NCI-H2171 (cell line): ENCODE data around the gene TMEM94.

ENCODE experiments used
- DNase-seq: peaks from one replicate; lab custom pipeline; 2025; lab: John Stamatoyannopoulos, UW

The TMEM94 gene

DNA sequence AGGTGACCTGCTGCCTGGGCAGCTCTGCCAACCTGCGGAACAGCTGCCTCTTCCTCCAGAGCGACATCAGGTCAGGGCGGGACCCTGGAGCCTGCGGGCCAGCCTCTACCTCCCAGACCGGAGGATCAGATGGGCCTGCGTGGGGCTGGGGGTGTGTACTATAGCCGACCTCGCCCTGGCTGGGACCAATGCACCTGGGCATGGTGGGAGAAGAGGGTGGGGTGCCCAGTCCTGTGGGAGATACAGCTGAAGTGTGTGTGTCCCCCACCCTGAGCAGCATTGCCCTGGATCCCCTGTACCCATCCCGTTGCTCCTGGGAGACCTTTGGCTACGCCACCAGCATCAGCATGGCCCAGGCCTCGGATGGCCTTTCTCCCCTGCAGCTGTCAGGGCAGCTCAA is 39.6 kb downstream of the TMEM94 start:
- no peak for DNase-seq

DNA sequence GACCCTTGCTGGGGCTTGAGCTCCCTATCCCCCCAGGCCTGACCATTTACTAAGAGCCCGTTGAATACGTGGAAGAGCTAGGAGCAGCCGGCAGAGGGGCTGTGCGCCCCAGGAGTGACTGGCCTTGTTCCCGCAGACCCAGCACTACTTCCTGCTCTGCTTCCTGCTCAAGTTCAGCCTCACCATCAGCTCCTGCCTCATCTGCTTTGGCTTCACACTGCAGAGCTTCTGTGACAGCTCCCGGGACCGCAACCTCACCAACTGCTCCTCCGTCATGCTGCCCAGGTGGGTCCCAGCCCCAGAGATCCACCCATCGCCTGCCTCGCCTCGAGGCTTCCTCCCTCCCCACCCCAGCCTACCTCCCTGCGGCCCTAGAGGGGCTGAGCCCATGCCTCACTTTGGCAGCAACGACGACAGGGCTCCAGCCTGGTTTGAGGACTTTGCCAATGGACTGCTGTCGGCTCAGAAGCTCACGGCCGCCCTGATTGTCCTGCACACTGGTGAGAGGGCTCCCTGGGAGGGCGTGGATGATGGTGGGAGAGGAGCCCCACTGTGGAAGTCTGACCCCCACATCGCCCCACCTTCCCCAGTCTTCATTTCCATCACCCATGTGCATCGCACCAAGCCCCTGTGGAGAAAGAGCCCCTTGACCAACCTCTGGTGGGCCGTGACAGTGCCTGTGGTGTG is 41.7 kb downstream of the TMEM94 start:
- DNase-seq = no peak

DNA sequence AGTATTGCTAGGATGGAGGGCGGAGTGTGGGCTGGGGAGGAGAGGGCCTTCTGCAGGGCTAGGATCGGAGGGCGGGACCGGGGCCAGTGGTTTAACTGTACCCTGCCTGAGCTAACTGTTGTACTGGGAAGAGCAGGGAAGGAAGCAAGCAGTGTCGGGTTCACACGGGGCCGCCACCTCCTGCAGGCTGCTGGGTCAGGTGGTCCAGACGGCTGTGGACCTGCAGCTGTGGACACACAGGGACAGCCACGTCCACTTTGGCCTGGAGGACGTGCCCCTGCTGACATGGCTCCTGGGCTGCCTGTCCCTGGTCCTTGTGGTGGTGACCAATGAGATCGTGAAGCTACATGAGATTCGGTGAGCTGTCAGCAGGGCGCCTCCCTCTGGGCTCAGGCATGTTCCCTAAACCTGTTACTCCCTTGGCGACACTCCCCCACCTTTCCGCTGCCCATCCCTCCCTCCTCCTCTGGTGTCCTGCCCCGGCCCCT is 42.3 kb downstream of the TMEM94 start:
- DNase-seq = no peak

DNA sequence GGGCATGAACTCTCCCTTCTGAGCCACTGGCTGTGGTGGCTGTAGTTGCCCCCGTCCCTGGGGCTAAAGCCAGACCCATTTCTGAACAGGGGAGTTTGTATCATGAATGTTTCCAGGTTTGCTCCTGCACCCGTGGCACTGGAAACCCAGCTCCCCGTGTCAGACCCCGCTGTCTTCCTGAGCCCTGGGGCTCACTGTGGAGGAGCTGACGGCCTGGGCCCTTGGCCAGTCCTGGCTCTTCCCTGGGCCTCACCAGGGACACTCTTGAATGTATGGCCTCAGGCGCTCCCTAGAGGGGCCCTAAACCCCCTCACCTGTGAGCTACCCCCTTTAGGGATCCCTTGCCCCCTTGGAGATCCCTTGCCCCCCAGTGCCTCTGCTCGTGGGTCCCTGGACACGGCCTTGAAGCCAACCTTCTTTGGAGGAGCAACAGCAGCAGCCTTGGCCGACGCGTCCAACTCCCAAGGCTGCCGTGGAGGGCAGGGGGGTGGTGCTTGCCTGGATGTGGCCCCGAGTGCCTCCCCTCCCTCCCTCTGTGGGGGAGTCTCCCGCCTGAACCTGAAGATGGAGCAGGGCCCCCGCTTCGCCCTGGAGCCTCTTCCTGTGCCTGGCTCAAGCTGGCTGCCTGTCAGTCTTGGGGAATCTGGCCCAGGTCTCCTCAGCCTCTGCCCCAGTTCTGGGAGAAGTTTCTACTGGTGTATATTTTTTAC is 43.0 kb downstream of the TMEM94 start:
- no peak for DNase-seq

DNA sequence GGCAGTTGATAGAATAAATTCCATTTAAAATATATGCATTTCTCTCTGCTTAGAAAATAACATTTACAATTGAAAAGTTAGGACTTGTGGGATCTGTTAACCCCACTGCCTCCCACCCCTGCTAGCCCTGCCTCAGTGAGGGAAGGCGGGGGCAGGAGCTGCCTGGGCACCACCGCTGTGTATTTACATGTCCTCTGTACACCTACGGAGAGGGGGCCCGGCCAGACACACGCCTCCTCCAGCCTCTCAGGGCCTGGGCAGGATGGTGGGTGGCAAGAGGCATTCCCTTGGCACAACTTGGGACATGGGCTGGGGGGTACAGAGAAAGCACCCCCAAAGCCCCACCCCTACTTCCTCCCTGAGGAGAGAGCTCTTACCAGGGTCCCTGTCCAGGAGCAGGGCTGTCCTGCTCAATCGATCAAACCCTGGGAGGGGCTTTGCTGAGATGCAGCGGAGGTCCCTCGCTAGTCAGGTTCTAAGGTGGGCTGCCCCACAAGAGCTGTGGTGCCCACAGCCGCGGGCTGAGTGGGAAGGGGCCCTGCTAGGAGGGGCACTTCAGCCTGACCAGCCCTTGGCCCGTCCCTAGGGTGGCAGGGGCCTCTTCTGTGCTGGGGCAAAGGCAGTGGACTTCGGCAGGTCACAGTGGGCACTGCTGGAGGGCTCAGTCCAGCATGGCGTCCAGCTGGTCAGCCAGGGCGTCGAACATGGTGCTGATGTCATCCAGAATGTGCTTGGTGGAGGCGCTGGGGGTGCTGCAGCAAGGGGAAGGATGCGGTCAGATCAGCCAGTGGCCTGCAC is 44.2 kb downstream of the TMEM94 start:
- DNase-seq = no peak

DNA sequence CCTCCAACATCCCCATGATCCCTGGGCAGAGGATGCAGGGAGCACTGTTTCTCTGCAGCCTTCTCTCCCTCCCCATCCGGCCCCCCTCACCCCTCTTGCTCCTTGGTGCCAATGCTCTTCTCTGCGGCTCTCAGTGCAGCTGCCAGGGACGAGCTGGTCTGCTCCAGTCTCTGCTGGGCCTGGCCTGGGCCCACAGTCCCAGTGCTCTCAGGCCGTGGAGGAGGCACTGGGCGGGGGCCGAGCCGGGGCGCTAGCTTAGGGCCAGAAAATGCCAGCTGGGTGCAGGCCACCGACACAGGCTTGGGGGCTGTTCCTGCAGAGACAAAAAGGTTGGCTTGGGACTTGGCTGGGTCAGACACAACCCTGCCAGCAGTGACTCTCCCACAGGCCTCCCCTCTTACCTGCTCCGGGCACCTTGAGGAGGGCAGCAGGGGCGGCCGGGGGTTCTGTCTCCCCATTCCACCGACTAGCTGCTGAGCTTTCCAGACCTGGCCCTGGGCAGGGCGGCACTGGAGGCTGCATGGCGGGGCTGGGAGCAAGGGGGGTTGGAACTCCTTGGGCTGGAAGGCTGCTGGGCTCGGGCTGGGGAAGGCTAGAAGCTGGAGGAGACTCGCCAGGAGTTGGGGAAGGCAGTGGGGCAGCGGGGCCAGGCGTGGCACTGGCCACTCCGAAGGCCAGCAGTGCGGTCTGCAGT is 45.1 kb downstream of the TMEM94 start:
- DNase-seq = no peak

DNA sequence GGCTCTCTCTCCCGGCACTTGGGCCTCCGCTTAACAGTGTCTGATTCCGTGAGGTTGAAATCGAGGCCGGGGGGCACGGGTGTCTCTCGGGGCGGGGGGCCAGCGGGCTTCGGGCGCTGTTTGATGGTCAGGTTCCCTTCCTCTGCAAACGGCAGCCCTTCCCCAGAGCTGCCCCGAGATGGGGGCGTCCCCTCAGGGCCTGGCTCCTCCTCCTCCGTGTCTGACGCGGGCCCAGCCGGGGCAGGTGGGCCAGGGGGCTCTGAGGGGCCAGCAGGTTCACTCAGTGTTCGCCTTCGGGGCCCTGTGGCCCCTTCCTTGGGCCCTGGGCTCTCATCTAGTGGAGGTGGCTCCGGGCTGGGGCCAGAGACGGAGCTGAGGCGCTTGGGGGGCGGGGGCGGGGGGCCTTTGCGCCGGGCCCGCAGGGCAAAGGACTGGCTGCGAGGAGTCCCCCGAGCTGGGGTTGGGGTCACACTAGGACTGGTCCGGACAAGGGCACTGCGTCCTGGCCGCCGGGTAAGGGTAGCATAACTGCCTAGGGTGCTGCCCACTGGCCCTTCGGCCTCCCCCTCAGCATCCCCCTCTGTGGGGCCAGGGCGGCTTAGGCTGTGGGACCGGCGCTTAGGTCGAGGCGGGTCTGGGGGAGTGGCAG is 45.8 kb downstream of the TMEM94 start:
- no peak for DNase-seq

DNA sequence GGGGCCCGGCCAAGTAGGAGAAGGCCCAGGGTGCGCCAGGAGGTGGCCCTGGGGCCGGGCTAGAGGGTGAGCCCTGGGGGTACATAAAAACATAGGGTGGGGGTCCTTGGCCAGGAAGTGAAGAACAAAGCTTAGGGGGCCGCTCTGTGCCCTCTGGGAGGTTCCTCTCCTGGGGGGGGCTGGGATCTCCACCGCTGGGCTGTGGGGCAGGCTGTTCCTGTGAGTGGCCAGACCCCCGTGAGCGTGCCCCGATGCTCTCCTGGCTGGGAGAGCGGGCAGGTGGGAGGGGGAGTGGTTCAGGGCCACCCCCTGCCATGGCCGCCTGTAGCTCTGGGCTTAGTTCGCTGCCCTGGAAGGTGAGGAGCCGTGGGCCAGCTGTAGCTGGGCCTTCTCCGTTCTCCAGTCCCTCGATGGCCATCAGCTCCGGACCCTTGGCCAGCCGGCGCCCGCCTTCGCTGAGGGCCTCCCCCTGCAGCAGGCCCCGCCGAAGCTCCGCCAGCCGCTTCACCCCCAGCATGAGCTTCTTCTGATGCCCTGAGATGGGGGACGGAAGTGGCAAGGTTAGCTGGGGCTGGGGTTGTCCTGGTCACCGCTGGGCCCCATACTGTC is 46.4 kb downstream of the TMEM94 start:
- no peak for DNase-seq

DNA sequence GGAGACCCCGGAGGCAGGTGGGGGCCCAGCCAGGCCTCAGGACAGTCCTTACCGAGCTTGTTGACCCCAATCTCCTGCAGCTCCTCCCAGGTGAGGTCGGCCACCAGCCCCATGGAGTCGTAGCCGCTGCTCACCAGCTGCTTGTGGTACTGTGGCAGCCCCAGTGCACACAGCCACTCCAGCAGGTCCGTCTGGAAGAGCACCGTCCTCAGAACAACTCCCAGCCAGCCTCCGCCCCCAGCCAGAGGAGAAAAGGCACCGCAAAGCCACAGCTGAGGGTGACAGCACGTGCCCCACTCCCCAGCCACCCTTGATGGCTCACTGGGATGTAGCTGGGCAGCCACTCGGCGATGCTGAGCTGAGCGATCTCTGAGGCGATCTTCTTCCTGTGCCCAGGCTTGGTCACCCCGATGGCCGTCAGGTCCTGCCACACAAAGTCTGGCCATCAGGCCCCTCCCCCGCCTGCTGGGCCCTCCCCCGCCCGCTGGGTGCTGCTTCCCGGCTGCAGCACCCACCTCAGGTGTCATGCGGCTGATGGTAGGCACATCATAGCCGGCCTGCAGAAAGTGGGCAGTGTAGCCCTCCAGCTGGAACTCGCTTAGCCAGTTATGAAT is 47.0 kb downstream of the TMEM94 start:
- DNase-seq = no peak

DNA sequence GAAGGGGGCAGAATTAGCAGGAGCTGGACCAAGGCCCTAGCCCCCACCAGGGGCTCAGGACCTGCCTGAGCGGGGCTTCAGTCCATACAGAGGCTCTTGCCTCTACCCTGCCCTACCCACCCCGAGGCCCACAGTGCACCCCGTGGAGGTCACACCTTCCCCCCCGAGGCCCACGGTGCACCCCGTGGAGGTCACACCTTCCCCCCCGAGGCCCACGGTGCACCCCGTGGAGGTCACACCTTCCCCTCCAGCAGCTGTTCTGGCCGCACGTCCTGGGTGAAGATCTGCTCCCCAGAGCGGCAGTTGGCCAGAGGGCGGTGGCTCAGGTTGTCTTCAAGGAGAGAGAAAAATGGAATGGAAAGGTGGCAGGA is 47.5 kb downstream of the TMEM94 start:
- no peak for DNase-seq

DNA sequence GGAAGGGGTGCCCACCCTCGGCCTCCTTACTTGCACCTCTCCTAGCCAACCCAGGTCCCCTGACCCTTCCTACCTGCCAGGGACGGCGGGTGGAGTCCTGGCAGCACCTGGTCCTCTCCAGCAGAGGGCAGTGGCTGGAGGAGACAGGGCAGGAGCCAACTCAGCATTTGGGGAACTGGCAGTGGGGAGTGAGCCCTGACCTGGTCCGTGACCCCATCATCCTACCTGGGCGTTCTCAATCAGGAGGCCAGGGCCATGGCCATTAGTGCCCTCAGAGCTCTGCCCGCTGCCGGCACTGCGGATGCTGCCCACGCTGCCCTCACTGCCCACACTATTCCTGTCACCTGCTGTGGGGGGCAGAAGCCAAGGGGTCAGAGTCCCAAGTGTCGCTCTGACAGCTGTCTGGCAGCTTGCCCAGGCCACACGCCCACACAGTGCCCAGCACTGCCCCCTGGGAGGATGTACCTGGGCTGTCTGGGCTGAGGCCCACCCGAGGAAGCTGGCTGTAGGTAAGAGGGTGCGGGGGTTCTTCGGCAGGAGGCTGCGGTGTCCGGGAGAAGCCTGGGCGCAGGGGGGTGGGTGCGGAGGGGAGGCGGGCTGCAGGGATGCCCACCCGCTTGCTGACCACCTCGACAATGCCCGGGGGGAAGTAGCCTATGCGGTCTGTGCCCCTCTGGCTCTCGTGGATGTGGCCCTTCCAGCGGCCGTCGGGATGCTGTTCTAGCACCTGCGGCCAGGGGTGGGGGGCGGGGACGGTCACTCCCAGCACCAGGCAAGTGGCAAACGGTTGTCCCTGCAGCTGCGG is 48.1 kb downstream of the TMEM94 start:
- no peak for DNase-seq

DNA sequence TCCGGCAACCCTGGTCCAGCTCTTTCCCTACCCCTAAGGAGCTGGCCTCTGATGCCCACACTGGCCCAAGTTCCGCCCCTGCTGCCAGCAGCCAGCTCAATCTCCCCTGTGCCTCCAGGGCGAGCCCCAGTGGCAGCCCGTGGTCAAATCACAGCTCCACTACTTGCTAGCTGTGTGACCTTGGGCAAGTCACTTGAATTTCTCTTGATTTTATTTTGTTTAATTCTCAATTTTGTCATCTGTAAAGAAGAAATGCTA is 48.6 kb downstream of the TMEM94 start:
- DNase-seq = no peak

DNA sequence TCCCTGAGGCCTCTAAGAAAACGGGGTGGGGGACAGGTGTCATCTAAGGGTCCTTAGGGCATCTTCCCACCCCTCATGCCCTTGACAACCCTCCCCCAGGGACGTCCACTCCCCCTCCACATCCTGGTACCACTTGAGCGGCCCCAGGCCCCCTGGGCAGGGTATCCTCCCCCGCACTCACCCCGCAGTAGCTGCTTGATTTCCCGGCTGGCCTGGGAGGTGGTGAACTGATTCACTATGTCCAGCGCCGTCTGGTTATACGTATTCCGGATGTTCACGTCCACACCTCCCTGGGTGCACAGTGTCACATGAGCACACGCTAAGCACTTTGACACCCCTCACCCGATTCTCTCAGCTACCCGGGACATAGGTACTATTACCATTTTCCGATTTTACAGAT is 49.2 kb downstream of the TMEM94 start:
- no peak for DNase-seq

DNA sequence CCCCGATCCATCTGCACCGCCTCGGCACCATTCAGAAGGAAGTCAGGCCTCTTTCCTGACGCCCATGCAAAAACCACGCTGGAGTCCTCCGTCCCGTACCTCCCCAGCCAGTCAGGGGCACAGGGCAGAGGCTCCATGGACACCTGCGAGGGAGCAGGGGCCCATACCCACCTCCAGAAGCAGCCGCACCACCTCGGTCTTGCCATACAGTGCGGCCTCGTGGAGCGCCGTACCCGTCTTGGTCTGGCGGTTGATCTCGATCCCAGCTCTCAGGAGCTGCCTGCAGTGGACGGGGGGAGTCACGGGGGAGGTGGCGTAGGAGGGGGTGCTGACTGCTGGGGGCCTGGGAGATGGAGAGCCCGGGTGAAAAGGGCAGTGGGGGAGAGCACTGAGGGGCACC is 49.7 kb downstream of the TMEM94 start:
- DNase-seq = no peak

DNA sequence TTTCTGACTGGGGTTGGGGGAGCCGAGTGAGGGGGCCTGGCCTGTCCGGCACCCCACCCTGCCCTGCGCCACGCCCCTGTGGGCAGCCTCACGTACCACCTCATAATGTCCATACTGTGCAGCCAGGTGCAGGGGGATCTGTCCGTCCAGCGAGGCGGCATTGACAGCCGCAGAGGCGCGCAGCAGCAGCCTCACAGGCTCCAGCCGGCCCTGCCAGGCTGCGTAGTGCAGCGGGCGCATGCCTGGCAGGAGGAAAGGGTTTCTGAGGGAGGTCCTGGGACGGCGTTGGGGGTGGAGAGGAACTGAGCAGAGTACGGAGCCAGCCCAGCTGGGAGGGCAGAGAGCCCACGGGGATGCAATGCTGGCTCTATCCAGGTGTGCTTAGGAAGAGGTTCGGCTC is 50.5 kb downstream of the TMEM94 start:
- DNase-seq = no peak

DNA sequence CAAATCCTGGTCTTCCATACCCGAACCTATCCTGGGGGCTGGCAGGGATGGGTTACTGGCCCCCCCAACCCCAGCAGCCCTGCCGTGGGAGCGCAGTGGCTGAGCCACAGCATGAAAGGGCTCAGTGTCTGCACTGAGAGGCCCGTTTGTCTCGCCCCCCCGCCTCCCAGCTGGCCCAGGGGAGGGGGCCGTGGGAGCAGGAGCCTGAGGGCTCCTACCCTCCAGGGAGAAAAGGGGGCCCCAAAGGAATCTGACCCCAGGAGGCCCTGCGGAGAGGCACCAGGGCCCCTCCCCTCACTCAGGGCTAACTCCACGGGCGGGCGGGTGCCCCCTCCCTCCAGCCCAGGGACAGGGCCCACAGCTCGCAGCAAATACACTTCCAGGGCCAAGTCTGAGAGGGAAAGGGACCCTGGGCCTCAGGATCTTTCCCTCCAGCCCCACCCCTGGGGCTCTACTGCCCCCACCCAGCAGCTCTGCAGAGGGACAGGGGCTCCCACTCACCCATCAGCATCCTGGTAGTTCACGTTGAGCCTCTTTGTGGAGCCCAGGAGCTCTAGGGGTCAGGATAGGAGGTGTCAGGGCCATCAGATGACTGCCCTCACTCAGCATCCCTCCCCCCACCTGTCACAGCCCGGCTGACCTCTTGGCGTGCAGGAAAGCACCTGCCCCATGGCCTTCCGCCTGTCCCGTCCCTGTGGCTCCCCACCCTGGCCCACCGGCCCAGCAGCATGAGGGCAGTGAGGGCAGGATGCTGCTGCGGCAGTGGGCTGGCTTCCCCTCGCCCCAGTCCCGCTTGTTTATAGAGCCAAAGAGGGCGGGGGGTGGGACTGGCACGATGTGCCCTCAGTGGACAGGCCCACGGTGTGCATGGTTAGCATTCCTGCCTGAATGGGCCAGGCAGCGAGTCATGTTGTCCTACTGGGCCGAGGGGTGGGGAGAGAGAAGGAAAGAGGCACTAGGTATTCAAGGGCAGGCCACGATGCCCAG is 51.6 kb downstream of the TMEM94 start:
- no peak for DNase-seq

DNA sequence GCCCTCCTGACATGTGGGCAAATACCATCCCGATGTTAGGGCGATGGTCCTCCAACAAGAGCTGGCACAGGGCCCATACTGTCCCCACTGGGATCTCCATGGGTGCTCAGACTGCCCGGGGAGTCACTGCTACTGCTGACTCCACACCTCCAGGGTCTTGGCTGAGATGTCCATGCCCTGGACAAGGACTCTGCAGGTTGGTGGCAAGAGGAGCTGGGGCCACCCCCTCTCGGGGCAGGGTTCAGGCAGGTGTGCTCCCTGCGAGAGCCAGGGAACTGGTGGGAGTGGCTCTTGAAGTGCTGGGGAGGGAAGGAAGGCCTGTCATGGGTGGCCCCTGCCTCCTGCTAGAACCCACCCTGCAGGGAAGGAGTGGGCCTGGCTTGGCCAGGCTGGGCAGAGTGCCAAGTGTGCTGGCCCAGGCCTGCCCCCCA is 52.5 kb downstream of the TMEM94 start:
- DNase-seq = no peak

DNA sequence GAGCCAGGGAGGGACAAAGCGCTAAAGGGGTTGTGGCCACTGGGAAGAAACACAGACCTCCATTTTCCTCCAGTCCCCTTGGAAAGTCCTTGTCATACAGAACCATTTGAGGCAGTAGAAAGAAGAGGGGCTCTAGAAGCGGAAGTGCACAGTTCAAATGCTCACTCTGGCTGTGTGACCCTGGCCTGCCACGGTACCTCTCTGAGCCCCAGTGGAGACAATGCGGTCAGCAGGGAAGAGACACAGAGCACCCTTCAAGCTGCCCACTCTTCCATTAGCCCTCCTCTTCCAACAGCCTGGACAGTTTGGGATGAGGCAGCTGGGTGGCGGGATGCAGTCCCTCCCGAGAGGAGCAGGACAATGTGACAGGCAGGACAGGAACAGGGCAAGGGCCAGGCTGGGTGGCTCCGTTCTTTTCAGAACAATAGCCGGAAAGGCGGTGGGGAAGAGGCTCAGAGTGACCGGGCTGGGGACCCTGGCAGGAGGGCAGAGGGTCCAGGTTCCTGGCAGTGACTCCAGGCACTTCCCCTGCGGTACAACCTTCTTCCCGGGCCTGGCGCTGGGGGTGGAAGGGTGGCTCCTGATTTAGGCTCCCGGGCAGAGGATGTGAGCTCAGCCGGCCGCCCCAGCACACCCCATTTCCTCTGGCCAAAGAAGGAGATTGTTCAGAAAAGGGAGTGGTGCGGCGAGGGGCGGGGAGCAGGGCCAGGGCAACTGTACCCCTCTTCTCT is 53.3 kb downstream of the TMEM94 start:
- DNase-seq = no peak

DNA sequence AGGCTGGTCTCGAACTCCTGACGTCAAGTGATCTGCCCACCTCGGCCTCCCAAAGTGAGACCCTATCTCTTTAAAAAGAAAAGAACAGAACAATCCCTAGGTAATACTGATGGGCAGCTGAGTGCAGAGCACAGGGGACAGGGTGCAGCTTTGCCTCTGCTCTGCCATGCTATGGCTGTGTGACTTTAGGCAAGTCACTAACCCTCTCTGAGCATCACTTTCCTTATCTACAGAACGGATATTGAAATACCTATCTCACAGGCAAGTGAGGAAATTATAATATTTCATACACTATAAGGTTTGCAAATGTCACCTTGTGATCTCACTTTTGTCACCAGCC is 54.8 kb downstream of the TMEM94 start:
- DNase-seq = no peak
